DND-41 (cell line): ENCODE results near the gene CHN2.

Experiments used
- ATAC-seq: fragments of 200-7000 bp; cut with Tn5 transposase; 3 replicates; pipeline ENCODE4 v1.9.1; 2021; ENCODE audit warnings: low read depth; ENCODE audit not compliant: insufficient read depth
- DNase-seq: peaks from one replicate; pipeline ENCODE4 v3.0.0-alpha.2; 2020
- H2AFZ ChIP-seq: 2 replicates; pipeline ENCODE4 v1.6.0; 2012; ENCODE audit warnings: low read depth, low read length
- H3K27ac ChIP-seq: 2 replicates; pipeline ENCODE4 v1.5.1; 2012; ENCODE audit warnings: low read length, inconsistent platforms
- H3K27me3 ChIP-seq: fragments of 200-600 bp; sonication (generic); 2 replicates; pipeline ENCODE4 v1.6.0; 2012; ENCODE audit warnings: low read length, mild to moderate bottlenecking, inconsistent platforms; ENCODE audit not compliant: insufficient read depth, poor library complexity
- H3K36me3 ChIP-seq: 2 replicates; pipeline ENCODE4 v1.5.1; 2012; ENCODE audit warnings: low read length, inconsistent platforms; ENCODE audit not compliant: insufficient read depth
- H3K4me1 ChIP-seq: 2 replicates; pipeline ENCODE4 v1.5.1; 2012; ENCODE audit warnings: mild to moderate bottlenecking, low read length; ENCODE audit not compliant: insufficient read depth
- H3K4me2 ChIP-seq: 2 replicates; pipeline ENCODE4 v1.6.0; 2012; ENCODE audit warnings: mild to moderate bottlenecking, moderate library complexity, low read length, inconsistent platforms; ENCODE audit not compliant: insufficient read depth
- H3K4me3 ChIP-seq, 2 experiments: fragments of 200-600 bp in 1 of 2; shearing (Covaris generic) in 1 of 2; 2 replicates each; pipeline ENCODE4 v1.5.1; 2012 to 2016; ENCODE audit warnings: inconsistent platforms in 2 of 2, low read length in 2 of 2, mild to moderate bottlenecking in 2 of 2, low read depth in 1 of 2, moderate library complexity in 1 of 2
- H3K79me2 ChIP-seq: 2 replicates; pipeline ENCODE4 v1.6.0; 2012; ENCODE audit warnings: low read length, inconsistent platforms; ENCODE audit not compliant: insufficient read depth
- H3K9ac ChIP-seq: 2 replicates; pipeline ENCODE4 v1.6.0; 2012; ENCODE audit warnings: low read depth, mild to moderate bottlenecking, inconsistent platforms, low read length, moderate library complexity
- H3K9me3 ChIP-seq: 2 replicates; pipeline ENCODE4 v1.5.1; 2012; ENCODE audit warnings: low read length, moderate library complexity, mild to moderate bottlenecking, inconsistent platforms; ENCODE audit not compliant: insufficient read depth, severe bottlenecking
- H4K20me1 ChIP-seq: 2 replicates; pipeline ENCODE4 v1.6.0; 2012; ENCODE audit warnings: low read length; ENCODE audit not compliant: insufficient read depth
- EZH2 ChIP-seq: IDR thresholded peaks from 3 replicates; pipeline ENCODE4 v1.6.1; 2012; ENCODE audit warnings: borderline replicate concordance, low read depth, mild to moderate bottlenecking, moderate library complexity, low read length, inconsistent platforms; ENCODE audit not compliant: severe bottlenecking
- TF ChIP-seq, protein P1 (sequence below): IDR thresholded peaks from 2 replicates; pipeline ENCODE4 v1.5.1; 2012; ENCODE audit warnings: borderline replicate concordance, low read length, moderate library complexity, mild to moderate bottlenecking; ENCODE audit not compliant: poor library complexity, severe bottlenecking; ENCODE audit errors: extremely low read depth

The CHN2 gene

GRCh38 chr7:29490094-29490607 is 295.6 kb downstream of the CHN2 start:
- Histone ChIP-seq H3K4me1 (peaks cover 6% of the 10 kb centered on the region; the same call in 1 of the 2 replicates), H3K79me2 (no peaks in the 10 kb centered on the region), H3K4me2 (no peak overlapping the region), H3K9ac (no peak overlapping the region), H2AFZ (no peak overlapping the region), H3K4me3 (no peak overlapping the region), H3K27me3 (no peaks in the 10 kb centered on the region), H3K27ac (no peak overlapping the region), H3K9me3 (no peaks in the 10 kb centered on the region), H4K20me1 (no peaks in the 10 kb centered on the region), H3K36me3 (no peaks in the 10 kb centered on the region)
- TF ChIP-seq EZH2: no peak
- TF ChIP-seq, protein P1, sequence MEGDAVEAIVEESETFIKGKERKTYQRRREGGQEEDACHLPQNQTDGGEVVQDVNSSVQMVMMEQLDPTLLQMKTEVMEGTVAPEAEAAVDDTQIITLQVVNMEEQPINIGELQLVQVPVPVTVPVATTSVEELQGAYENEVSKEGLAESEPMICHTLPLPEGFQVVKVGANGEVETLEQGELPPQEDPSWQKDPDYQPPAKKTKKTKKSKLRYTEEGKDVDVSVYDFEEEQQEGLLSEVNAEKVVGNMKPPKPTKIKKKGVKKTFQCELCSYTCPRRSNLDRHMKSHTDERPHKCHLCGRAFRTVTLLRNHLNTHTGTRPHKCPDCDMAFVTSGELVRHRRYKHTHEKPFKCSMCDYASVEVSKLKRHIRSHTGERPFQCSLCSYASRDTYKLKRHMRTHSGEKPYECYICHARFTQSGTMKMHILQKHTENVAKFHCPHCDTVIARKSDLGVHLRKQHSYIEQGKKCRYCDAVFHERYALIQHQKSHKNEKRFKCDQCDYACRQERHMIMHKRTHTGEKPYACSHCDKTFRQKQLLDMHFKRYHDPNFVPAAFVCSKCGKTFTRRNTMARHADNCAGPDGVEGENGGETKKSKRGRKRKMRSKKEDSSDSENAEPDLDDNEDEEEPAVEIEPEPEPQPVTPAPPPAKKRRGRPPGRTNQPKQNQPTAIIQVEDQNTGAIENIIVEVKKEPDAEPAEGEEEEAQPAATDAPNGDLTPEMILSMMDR: no peak
- no peak for ATAC-seq
- no peak for DNase-seq

GRCh38 chr7:29494350-29494749 is 299.8 kb downstream of the CHN2 start:
- Histone ChIP-seq H3K4me2 (no peak overlapping the region), H2AFZ (no peak overlapping the region)
- no peak for ATAC-seq

DNA sequence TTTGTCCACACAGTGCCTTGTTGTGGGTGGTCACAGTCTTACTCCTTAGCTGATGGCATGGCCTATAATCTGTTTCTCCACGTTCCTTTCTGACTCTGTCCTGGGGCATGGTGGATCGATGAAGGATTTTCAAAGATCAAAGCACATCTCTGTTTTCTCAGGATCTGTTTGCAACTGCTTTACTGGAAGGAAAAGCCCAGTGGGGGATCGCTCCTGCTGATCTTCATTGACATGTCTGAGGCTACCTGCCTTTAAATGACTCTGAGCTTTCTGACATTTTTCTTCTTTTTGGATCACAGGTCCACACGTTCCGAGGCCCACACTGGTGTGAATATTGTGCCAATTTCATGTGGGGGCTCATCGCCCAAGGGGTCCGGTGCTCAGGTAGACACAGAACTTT is 301.1 kb downstream of the CHN2 start:
- Histone ChIP-seq H3K79me2 (no peaks in the 10 kb centered on the region), H3K9ac (no peak overlapping the region), H2AFZ (no peak overlapping the region), H3K9me3 (no peaks in the 10 kb centered on the region), H3K27ac (no peak overlapping the region), H3K27me3 (no peaks in the 10 kb centered on the region), H4K20me1 (no peaks in the 10 kb centered on the region), H3K4me3 (no peak overlapping the region), H3K4me2 (no peak overlapping the region), H3K4me1 (no peaks in the 10 kb centered on the region), H3K36me3 (no peaks in the 10 kb centered on the region)
- DNase-seq (no peak), ATAC-seq (no peak)
- TF ChIP-seq, protein P1: no peak
- no peak for TF ChIP-seq EZH2

More at GRCh38 chr7:29494350-29494749, 299.8 kb downstream of the CHN2 start:
- no peak for DNase-seq
- no peak overlapping the region for H3K9ac ChIP-seq
- TF ChIP-seq EZH2: no peak
- TF ChIP-seq, protein P1: no peak
- no peaks in the 10 kb centered on the region for H3K79me2 ChIP-seq
- no peaks in the 10 kb centered on the region for H3K4me1 ChIP-seq
- H3K4me3 ChIP-seq: no peak overlapping the region
- H3K9me3 ChIP-seq: no peaks in the 10 kb centered on the region
- H4K20me1 ChIP-seq: no peaks in the 10 kb centered on the region
- H3K27me3 ChIP-seq: no peaks in the 10 kb centered on the region
- H3K36me3 ChIP-seq: no peaks in the 10 kb centered on the region
- no peak overlapping the region for H3K27ac ChIP-seq
